GM12872 (cell line): ENCODE results near the gene DBET.
"Not testable (repeated sequence)": the region's sequence is repeated elsewhere in the genome, so short reads cannot be mapped to it uniquely, and the experiment has no call there.

ENCODE experiments used
- TF ChIP-seq, protein P1 (sequence below): IDR thresholded peaks from 3 replicates; pipeline ENCODE4 v1.5.1; 2011; ENCODE audit warnings: low read depth, mild to moderate bottlenecking, low read length, moderate library complexity; ENCODE audit not compliant: insufficient read depth

The DBET gene

GRCh38 chr4:190064342-190064741 lies at the start of gene DBET:
TSS of gene DBET (plus strand) at chr4:190064502.
- TF ChIP-seq, protein P1, sequence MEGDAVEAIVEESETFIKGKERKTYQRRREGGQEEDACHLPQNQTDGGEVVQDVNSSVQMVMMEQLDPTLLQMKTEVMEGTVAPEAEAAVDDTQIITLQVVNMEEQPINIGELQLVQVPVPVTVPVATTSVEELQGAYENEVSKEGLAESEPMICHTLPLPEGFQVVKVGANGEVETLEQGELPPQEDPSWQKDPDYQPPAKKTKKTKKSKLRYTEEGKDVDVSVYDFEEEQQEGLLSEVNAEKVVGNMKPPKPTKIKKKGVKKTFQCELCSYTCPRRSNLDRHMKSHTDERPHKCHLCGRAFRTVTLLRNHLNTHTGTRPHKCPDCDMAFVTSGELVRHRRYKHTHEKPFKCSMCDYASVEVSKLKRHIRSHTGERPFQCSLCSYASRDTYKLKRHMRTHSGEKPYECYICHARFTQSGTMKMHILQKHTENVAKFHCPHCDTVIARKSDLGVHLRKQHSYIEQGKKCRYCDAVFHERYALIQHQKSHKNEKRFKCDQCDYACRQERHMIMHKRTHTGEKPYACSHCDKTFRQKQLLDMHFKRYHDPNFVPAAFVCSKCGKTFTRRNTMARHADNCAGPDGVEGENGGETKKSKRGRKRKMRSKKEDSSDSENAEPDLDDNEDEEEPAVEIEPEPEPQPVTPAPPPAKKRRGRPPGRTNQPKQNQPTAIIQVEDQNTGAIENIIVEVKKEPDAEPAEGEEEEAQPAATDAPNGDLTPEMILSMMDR, result not testable (repeated sequence)

- TF ChIP-seq, protein P1, result no peak
Observed at GRCh38 chr4:190014771-190015537, 49.3 kb upstream of the DBET start.

DNA sequence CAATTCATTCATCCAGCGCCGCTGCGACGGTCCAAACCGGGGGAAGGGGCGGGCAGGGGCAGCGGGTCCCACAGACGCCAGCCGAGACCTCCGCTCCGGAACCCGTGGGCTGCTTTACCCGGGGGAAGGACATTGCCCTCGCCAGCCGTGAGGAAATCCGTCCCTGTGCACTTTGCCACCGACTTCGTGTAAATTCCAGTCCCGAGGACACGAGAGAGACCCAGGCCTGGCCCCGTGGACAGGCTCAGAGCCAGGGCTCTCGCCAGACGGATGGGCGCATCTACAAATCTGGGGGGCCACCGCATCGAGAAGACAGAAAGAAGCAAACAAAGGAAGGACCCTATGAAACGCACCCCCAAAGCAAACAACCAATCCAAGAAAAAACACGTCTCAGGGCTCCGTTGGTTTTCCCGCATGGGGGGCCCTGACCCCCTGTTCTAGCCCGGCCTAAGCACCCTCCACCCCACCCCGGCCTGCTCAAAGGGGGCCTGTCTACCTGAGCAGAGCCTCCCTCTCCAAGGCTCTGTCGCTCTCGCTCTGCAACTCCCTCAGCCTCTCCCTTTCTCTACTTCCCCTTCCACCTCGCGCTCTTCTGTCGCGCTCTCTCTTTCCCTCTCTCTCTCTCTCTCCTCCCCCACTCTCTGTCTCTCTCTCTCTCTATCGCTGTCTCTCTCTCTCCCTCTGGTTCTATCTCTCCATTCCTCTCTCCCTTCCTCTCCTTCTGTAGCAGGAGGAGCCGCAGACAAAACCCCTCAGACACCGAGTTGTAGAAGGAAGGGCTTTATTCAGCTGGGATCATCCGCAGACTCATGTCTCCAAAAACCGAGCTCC lies 48.5 kb upstream of the DBET start:
- TF ChIP-seq, protein P1, result no peak

GRCh38 chr4:190016369-190017289 lies 47.7 kb upstream of the DBET start:
- TF ChIP-seq, protein P1, result no peak

- TF ChIP-seq, protein P1, result no peak
Observed at GRCh38 chr4:190017357-190018200, 46.7 kb upstream of the DBET start.

DNA sequence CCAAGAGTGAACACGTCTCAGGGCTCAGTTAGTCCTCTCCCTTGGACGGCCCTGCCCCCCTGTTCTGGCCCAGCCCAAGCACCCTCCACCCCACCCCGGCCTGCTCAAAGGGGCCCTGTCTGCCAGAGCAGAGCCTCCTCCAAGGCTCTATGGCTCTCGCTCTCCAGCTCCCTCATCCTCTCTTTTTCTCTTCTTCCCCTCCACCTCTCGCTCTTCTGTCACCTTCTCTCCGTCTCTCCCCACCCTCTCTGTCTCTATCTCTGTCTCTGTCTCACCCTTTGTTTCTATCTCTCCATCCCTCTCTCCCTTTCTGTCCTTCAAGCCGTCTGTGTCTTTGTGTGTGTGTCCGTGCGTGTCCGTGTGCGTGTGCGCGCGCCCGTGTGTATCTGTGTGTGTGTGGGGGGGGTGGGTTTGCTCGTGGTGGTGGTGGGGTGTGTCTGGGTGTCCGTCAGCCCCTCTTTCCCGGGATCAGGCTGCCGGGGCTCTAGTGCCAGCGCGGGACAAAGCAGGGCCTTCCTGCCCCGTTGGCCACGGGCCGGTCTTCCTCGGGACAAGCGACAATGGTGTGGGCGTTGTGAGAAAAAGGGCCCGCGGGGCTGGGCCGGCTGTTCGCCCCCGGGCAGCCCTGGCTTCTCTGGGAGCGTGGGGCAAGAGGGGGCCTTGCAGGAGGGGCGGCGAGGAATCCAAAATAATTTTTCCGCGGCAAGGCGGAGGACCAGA lies 45.9 kb upstream of the DBET start:
- TF ChIP-seq, protein P1, result no peak
